ENCODE measurements around the gene CORO6.

DNA sequence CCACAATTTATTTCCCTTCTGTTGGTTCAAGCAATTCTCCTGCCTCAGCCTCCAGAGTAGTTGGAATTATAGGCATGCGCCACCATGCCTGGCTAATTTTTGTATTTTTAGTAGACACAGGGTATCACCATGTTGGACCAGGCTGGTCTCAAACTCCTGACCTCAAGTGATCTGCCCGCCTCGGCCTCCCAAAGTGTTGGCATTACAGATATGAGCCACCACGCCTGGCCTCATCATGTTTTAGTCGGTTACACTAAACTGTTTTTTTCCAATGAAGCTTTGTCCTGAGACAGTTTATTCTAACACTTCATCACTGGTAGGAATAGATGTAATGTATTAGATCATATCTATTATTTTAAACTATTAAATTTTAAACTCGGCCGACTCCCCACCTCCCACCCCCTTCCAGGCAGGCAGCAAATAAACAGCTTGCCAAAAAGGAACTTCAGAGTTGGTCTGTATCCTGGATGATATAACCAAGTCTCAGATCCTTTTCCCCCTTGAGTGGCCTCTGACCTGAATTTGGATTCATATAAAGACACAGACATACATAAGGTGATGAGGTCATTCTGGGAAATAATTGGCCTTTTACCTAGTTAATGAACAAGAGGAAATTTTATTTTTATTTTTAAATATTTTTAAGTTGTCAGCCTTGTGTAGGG is 18.4 kb upstream of the CORO6 start:
- no peak for TF ChIP-seq CTCF (IDR thresholded peaks at IDR 0.05)
- TF ChIP-seq POLR2A (IDR thresholded peaks at IDR 0.05), result no peak
